ENCODE results near the gene PDE6G.
"Not testable (repeated sequence)": the region's sequence is repeated elsewhere in the genome, so short reads cannot be mapped to it uniquely, and the experiment has no call there.

The PDE6G gene

DNA sequence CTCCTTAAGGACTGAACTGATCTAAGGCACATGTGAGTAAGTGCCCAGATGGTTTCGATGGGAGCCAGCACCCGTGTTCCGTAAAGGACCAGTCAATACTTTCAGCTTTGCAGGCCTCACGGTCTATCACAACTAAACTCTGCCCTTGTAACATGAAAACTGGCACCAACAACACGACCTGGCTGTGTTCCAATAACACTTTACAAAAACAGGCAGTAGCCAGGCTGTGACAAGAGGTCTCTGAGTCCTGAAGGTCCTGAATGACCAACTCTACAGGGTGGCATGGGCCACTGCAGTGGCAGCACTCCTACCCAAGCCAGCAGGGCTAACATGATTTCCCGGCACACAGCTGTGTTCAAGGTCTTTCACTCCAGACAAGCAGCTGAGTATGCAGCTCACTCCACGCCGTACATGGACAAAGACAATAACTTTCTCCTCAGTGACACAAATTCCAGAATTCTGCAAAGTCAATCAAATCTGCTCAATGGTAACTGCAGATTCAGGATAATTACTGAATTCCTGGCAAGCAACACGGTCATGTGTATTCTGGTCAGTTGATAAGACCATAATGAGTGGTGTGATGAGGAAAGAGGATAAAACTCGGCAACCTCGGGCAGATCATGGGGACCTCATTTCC is 34.7 kb downstream of the PDE6G start:
- DNase-seq = no peak

- DNase-seq = not testable (repeated sequence)
Observed at GRCh38 chr17:81618307-81618706, 38.0 kb downstream of the PDE6G start.

- DNase-seq = no peak
Observed at GRCh38 chr17:81616877-81617276, 39.5 kb downstream of the PDE6G start.

DNA sequence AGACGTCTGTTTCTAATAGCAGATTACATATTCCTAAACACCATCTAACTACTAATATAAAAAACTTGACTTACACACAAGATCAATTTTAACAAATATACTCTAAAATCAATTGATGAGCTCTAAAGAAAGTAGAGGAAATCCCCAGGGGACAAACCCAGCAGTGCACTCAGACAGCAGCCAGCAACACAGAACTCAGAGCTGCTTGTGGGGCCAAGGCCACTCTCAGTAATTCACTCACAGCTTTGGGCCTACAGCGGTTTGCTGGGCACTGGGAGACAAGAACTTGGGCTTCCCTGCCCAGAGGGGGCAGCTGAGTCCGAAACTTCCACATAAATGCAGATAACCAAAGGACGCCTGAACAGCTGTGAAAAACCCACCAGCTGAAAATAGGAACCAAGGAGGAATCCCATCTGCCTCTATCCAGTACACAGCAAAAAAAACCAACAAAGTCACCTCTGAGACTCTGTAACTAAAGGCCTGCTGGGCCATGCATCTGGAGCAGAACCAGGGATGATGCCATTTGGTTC is 40.9 kb downstream of the PDE6G start:
- no peak for DNase-seq

DNA sequence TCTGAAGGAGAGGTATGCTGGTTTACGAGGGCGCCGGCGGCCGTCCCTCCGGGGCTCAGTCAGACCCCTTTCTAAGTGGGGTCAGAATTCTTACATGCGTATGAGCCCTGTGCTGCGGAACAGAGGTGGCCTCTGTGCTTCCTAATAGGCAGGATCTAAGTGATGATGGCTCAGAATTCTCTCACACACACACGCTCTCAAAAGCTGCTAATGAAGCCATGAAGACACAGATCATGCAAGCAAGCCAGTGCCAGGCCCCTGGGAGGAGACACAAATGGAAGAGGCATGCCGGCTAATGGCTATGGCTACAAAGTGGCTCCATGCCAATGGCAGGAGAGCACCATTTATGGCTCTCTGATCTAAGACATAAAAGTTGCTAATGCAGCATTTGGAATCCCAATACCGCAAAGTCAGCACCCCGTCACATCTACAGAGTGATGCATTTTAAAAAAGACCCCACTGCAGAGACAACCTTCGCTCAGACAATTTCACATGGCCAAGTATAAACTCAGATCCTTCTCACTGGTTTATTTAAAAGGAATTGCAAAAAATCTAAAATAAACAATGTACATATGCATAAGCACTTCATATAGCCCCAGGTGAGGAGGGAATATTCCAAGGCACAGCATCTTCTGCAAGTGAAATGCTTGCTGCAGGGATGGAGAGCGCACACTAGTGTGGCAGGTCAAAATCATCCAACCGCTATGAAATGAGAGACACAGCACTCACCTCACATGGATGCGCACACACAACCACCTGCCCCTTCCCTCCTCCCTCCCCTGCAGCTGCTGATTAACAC is 44.0 kb downstream of the PDE6G start:
- peak in 1 of 2 experiments; percentile 36 for DNase-seq

GRCh38 chr17:81609541-81610311 is 46.6 kb downstream of the PDE6G start:
- peak in 1 of 2 experiments; percentile 30 for DNase-seq

GRCh38 chr17:81608605-81609004 is 47.7 kb downstream of the PDE6G start:
- DNase-seq = no peak

DNA sequence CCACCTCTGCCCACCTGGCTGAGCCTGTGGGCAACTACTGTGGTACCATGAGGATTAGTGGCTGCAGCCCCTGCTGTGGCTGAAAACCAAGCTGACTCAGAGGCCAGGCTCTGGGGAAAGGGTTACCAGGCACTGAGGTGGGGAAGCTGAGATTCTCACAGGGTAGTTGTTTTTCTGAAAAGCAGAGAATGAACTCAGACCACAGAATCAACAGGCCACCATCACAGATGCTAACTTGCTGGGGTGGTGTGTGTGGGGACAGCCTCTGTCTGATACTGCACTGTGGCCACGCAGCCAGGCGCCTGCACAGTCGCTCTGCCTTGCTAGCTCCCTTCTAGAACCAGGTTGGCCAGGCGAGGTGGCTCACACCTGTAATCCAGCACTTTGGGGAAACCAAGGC is 48.3 kb downstream of the PDE6G start:
- no peak for DNase-seq

DNA sequence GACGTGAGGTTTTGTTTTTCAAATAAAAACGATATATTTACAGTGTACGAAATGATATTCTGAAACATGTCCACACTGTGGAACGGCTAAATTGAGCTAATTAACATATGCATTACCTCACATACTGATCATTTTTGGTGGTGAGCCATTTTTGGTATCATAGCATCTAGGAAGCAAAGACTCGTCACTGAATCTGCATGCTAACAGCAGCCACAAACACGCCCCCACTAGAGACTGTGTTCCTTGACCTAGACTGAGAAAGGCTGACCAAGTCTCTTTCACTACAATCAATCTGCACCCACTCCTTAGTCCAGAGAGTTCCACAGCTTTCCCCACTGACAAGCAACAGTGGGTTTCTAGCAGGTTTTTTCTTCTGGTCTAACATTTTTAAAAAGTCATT is 48.9 kb downstream of the PDE6G start:
- DNase-seq = no peak

DNA sequence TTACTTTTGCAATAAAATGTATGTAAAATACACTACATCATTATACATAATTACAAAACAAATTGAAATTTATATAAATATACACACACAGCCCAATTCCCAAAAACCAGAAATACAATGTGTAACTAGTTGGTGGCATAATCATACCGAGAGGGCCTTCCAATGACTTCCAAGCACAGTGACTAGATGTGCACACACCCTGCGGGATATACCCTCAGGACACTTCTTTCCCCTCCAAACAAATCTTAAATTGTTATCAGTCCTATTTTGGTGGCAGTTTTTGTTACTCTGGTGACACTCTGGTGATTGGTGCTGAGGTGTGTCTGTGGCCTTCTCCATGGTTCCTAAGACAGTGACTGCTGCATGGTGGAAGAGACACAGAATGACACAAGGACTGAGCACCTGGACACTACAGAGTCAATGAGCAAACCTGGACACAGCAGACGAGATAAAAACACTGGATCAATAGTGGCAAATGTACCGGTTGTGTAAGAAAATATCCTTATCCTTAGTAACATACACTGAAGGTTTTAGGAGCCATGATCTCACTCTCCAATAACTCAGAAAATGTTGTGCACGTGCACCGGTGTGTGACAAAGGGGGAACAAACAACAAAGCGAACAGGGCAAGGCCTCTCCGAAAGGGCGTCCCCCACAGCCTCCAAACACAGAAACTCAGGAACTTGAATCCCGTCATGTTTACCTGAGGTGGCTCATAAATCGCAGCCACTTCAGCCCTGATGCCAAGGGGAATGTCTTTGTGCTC is 52.3 kb downstream of the PDE6G start:
- no peak for DNase-seq

DNA sequence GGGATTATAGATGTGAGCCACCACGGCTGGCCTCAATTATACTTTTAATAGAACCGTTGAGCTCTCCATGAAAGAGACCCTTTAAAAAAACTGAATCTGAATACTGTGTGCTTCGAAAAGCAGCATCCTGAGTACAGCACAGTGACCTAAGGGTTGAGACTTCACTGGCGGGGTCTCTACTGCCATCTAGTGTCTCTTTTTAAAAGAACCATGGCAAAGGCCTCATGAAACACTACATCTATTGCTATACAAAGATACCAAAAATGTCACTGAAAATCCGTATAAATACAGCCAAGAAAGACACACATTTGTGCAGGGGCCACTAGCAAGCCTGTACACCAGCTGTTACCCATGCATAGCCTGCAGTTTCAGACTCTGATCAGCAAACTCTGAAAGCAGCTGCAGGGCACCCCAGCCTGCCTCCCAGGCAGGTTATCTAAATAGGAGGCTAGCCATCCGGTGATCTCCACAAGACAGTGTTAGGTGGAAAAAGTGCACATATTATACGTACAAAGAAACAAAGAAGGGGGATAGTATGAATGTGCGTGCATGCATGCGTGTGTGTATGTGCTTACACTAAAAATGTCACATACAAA is 54.7 kb downstream of the PDE6G start:
- peak; percentile 60 to 86 for DNase-seq
